OCI-LY1 (cell line): ENCODE data around the gene CPNE1.

Experiments used
- H2AFZ ChIP-seq: fragments of 200-600 bp; sonication (generic), shearing (Covaris generic); 2 replicates; pipeline ENCODE4 v1.6.0; 2014; ENCODE audit warnings: antibody characterized with exemption, mild to moderate bottlenecking, low read length
- H3F3A ChIP-seq: fragments of 200-600 bp; sonication (generic), shearing (Covaris generic); 2 replicates; pipeline ENCODE4 v1.6.0; 2014; ENCODE audit warnings: mild to moderate bottlenecking, antibody characterized with exemption, low read length, moderate library complexity; ENCODE audit not compliant: insufficient read depth
- H3K27ac ChIP-seq: fragments of 200-600 bp; sonication (generic); 2 replicates; pipeline ENCODE4 v1.5.1; 2014; ENCODE audit warnings: low read length, mixed run types, mild to moderate bottlenecking, low read depth; ENCODE audit not compliant: poor library complexity, severe bottlenecking
- H3K27me3 ChIP-seq: fragments of 200-600 bp; sonication (generic); 2 replicates; pipeline ENCODE4 v1.6.0; 2014; ENCODE audit warnings: antibody characterized with exemption, mild to moderate bottlenecking, low read length, moderate library complexity; ENCODE audit not compliant: insufficient read depth
- H3K36me3 ChIP-seq: fragments of 200-600 bp; sonication (generic); 2 replicates; pipeline ENCODE4 v1.6.1; 2014; ENCODE audit warnings: mild to moderate bottlenecking, antibody characterized with exemption, low read length, moderate library complexity, mixed read lengths; ENCODE audit not compliant: insufficient read depth
- H3K4me1 ChIP-seq: fragments of 200-600 bp; sonication (generic); 2 replicates; pipeline ENCODE4 v1.5.1; 2014; ENCODE audit warnings: mild to moderate bottlenecking, low read length, moderate library complexity; ENCODE audit not compliant: insufficient read depth, severe bottlenecking
- H3K4me2 ChIP-seq: fragments of 200-600 bp; sonication (generic), shearing (Covaris generic); 2 replicates; pipeline ENCODE4 v1.6.1; 2014; ENCODE audit warnings: low read length
- H3K4me3 ChIP-seq: fragments of 200-600 bp; sonication (generic); 2 replicates; pipeline ENCODE4 v1.5.1; 2014; ENCODE audit warnings: low read length, low read depth, mild to moderate bottlenecking, mixed read lengths; ENCODE audit not compliant: poor library complexity, severe bottlenecking
- H3K79me2 ChIP-seq: fragments of 200-600 bp; shearing (Covaris generic); 2 replicates; pipeline ENCODE4 v1.6.1; 2016; ENCODE audit warnings: mixed run types, low read length, mixed read lengths; ENCODE audit not compliant: insufficient read depth
- H3K9ac ChIP-seq: fragments of 200-600 bp; sonication (generic), shearing (Covaris generic); 2 replicates; pipeline ENCODE4 v1.6.1; 2014; ENCODE audit warnings: mild to moderate bottlenecking, low read length, mixed read lengths
- H3K9me2 ChIP-seq: fragments of 200-600 bp; sonication (generic), shearing (Covaris generic); 2 replicates; pipeline ENCODE4 v1.6.1; 2014; ENCODE audit warnings: low read depth, mild to moderate bottlenecking, low read length, mixed read lengths
- H3K9me3 ChIP-seq: fragments of 200-600 bp; shearing (Covaris generic); 2 replicates; pipeline ENCODE4 v1.6.1; 2014; ENCODE audit warnings: low read length, mixed read lengths
- H4K20me1 ChIP-seq: fragments of 200-600 bp; sonication (generic), shearing (Covaris generic); 2 replicates; pipeline ENCODE4 v1.6.0; 2016; ENCODE audit warnings: mild to moderate bottlenecking, low read length; ENCODE audit not compliant: insufficient read depth
- EZH2 ChIP-seq: fragments of 200-600 bp; sonication (generic), shearing (Covaris generic); IDR thresholded peaks from 2 replicates; pipeline ENCODE4 v1.8.0; 2017; ENCODE audit warnings: borderline replicate concordance, mixed run types, mild to moderate bottlenecking, antibody characterized with exemption, low read length, moderate library complexity, mixed read lengths
- TF ChIP-seq, protein P1 (sequence below): fragments of 200-600 bp; sonication (generic), shearing (Covaris generic); IDR thresholded peaks from 2 replicates; pipeline ENCODE4 v1.5.1; 2017; ENCODE audit warnings: mild to moderate bottlenecking, antibody characterized with exemption, low read length, moderate library complexity, mixed read lengths

CPNE1 gene

DNA sequence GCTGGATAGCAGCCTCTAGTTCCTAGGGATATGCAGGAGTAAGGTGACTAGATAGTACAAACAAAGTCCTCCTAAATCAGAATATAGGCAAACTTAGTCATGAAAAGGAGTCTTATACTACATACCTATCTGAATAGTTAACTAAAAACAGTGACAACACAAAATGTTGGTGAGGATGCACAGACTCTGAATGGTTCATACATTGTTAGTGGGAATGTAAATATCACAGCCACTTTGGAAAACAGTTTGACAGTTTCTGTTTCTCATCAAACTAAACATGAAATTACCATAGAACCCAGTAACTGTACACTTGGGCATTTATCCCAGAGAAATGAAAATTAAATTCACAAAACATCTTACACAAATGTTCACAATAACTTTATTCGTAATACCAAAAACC, 17.3 kb upstream of the CPNE1 start:
- Histone ChIP-seq H3K27me3 (no peaks in the 10 kb centered on the region), H3K4me3 (no peak overlapping the region), H4K20me1 (no peaks in the 10 kb centered on the region), H3K9me2 (no peaks in the 10 kb centered on the region), H3K9me3 (no peaks in the 10 kb centered on the region), H3F3A (no peaks in the 10 kb centered on the region), H3K4me1 (peaks cover 12% of the 10 kb centered on the region), H3K36me3 (peaks cover 15% of the 10 kb centered on the region), H2AFZ (no peak overlapping the region), H3K4me2 (no peak overlapping the region), H3K79me2 (no peaks in the 10 kb centered on the region), H3K9ac (no peak overlapping the region), H3K27ac (no peak overlapping the region)
- TF ChIP-seq EZH2, result no peak
- TF ChIP-seq, protein P1, sequence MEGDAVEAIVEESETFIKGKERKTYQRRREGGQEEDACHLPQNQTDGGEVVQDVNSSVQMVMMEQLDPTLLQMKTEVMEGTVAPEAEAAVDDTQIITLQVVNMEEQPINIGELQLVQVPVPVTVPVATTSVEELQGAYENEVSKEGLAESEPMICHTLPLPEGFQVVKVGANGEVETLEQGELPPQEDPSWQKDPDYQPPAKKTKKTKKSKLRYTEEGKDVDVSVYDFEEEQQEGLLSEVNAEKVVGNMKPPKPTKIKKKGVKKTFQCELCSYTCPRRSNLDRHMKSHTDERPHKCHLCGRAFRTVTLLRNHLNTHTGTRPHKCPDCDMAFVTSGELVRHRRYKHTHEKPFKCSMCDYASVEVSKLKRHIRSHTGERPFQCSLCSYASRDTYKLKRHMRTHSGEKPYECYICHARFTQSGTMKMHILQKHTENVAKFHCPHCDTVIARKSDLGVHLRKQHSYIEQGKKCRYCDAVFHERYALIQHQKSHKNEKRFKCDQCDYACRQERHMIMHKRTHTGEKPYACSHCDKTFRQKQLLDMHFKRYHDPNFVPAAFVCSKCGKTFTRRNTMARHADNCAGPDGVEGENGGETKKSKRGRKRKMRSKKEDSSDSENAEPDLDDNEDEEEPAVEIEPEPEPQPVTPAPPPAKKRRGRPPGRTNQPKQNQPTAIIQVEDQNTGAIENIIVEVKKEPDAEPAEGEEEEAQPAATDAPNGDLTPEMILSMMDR, result no peak

DNA sequence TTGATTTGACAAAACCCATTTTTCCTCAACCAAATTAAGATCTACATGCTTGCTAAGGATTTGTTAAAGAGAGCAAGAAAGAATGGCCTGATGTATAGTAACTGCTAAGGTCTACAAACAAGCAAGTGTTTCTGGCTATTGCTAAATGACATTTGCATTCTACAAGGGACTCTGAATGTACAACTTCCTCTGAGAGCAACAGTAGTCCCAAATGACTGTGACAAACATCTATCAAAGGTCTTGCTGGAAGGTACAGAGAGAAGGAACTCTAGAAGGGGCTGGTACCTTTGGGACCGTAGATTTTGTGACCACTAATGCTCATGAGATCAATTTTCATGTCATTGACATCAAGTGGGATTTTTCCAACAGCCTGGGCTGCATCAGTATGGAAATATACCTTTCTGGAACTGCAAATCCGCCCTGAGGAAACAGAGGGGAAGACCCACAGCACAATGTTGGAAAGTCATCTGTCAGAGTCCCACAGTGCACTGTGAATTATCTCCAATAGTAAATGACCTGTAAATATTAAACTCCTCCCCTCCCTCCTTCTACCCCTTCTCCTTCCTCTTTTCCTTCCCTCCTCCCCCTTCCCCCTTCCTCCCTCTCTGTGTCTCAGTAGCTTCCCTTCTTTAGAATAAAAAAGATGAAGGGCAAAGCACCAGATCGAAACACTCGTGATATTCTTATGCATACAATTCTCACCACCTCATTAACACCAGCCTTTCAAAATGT, 15.9 kb upstream of the CPNE1 start:
- Histone ChIP-seq H3K79me2 (no peaks in the 10 kb centered on the region), H3K27me3 (no peaks in the 10 kb centered on the region), H2AFZ (no peak overlapping the region), H3K9me2 (no peaks in the 10 kb centered on the region), H3K4me1 (peaks cover 12% of the 10 kb centered on the region), H3K9ac (no peak overlapping the region), H3K9me3 (no peaks in the 10 kb centered on the region), H3K36me3 (peaks cover 14% of the 10 kb centered on the region; the same call in 1 of the 2 replicates), H4K20me1 (no peaks in the 10 kb centered on the region), H3F3A (no peaks in the 10 kb centered on the region), H3K4me3 (no peak overlapping the region), H3K27ac (peak overlapping the region; percentile 49), H3K4me2 (no peak overlapping the region)
- TF ChIP-seq, protein P1, result no peak
- no peak for TF ChIP-seq EZH2

DNA sequence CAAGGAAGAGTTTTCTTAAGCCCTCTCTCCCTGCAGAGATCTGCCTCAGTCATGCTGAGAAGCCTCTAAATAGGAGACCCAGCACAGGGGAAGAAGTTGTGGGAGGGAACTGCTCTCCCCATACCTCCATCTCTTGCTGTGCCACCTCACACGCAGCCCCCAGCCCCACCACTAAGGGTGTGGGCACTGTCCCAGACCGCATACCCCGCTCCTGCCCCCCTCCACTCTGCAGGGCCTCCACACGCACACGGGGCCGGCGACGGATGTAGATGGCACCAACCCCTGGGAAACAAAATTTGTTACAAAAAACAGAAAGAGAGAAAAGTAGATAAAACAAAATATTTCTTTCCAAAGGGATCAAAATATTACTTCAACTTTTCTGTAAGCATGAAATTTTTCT, 10.2 kb upstream of the CPNE1 start:
- Histone ChIP-seq H3K9me3 (no peaks in the 10 kb centered on the region), H3K79me2 (no peaks in the 10 kb centered on the region), H2AFZ (no peak overlapping the region), H3K27ac (no peak overlapping the region), H3K9me2 (no peaks in the 10 kb centered on the region), H3F3A (no peaks in the 10 kb centered on the region), H3K9ac (no peak overlapping the region), H3K27me3 (no peaks in the 10 kb centered on the region), H3K4me2 (no peak overlapping the region), H3K4me1 (no peaks in the 10 kb centered on the region), H4K20me1 (no peaks in the 10 kb centered on the region), H3K4me3 (no peak overlapping the region), H3K36me3 (peaks cover 43% of the 10 kb centered on the region)
- TF ChIP-seq EZH2, result no peak
- TF ChIP-seq, protein P1, result no peak
